Measurements from ENCODE around the gene BCAS2. TPM values are rescaled to one million over a fixed set of nuclear protein-coding genes. Genes with fewer than 3 reads are reported as not detected.

Gene BCAS2
- total RNA-seq, 2 experiments from 2014 or later = 39.3 to 40.8 TPM

- no peak for DNase-seq (ENCODE audit: low spot score)
- CTCF ChIA-PET (ENCODE audit: unreplicated experiment) = no interaction called here
- no peak overlapping the region for H3K4me2 ChIP-seq (ENCODE audit: low read length)
- TF ChIP-seq CTCF (conservative IDR thresholded peaks at IDR 0.05; ENCODE audit: low read length) = no peak
- no peak for TF ChIP-seq EZH2phosphoT487 (IDR thresholded peaks at IDR 0.05; ENCODE audit: borderline replicate concordance, low read depth, low read length)
- no peak overlapping the region for H2AFZ ChIP-seq (ENCODE audit: low read length)
- no peak overlapping the region for H3K27ac ChIP-seq (ENCODE audit: low read depth, low read length, poor library complexity, severe bottlenecking)
- H3K79me2 ChIP-seq (ENCODE audit: insufficient read depth, low read depth, low read length) = no peaks in the 10 kb centered on the region
- intact Hi-C loops (cut with micrococcal nuclease; ENCODE audit: unreplicated experiment) = no loop called here
- BruUV-seq (replicated peaks) = no TSS peak
- POLR2A ChIA-PET = interaction anchor here (0.5 to 0.6 kb wide), 2 partner anchors 95 to 1515 kb away, joined by 6 to 7 read pairs; no protein-coding TSS in a partner anchor
- H3K36me3 ChIP-seq (ENCODE audit: insufficient read depth, low read length) = no peaks in the 10 kb centered on the region
- no peaks in the 10 kb centered on the region for H3K9me3 ChIP-seq (ENCODE audit: low read length)
- no peaks in the 10 kb centered on the region for H4K20me1 ChIP-seq (ENCODE audit: insufficient read depth, low read length)
- H3K9me2 ChIP-seq (ENCODE audit: insufficient read depth, low read length) = no peaks in the 10 kb centered on the region
- no peak overlapping the region for H3K4me3 ChIP-seq (ENCODE audit: low read depth, low read length, poor library complexity, severe bottlenecking)
- H3K4me1 ChIP-seq (ENCODE audit: insufficient read depth, low read length, poor library complexity, severe bottlenecking) = no peaks in the 10 kb centered on the region
Observed at GRCh38 chr1:114531094-114531493, 50.3 kb downstream of the BCAS2 start.

- POLR2A ChIA-PET = no interaction called here
Observed at GRCh38 chr1:114530224-114530623, 51.2 kb downstream of the BCAS2 start.

More at GRCh38 chr1:114530224-114530623, 51.2 kb downstream of the BCAS2 start:
- no peaks in the 10 kb centered on the region for H3K9me2 ChIP-seq (ENCODE audit: insufficient read depth, low read length)
- H3K27ac ChIP-seq (ENCODE audit: low read depth, low read length, poor library complexity, severe bottlenecking) = no peak overlapping the region
- CTCF ChIA-PET (ENCODE audit: unreplicated experiment) = no interaction called here
- no peaks in the 10 kb centered on the region for H3K4me1 ChIP-seq (ENCODE audit: insufficient read depth, low read length, poor library complexity, severe bottlenecking)
- no peak overlapping the region for H2AFZ ChIP-seq (ENCODE audit: low read length)
- no TSS peak for BruUV-seq (replicated peaks)
- TF ChIP-seq CTCF (conservative IDR thresholded peaks at IDR 0.05; ENCODE audit: low read length) = no peak
- no peak for TF ChIP-seq EZH2phosphoT487 (IDR thresholded peaks at IDR 0.05; ENCODE audit: borderline replicate concordance, low read depth, low read length)
- H3K9me3 ChIP-seq (ENCODE audit: low read length) = no peaks in the 10 kb centered on the region
- no peaks in the 10 kb centered on the region for H4K20me1 ChIP-seq (ENCODE audit: insufficient read depth, low read length)
- H3K36me3 ChIP-seq (ENCODE audit: insufficient read depth, low read length) = no peaks in the 10 kb centered on the region
- H3K4me2 ChIP-seq (ENCODE audit: low read length) = no peak overlapping the region
- no peak for DNase-seq (ENCODE audit: low spot score)
- intact Hi-C loops (cut with micrococcal nuclease; ENCODE audit: unreplicated experiment) = no loop called here
- no peak overlapping the region for H3K4me3 ChIP-seq (ENCODE audit: low read depth, low read length, poor library complexity, severe bottlenecking)
- no peaks in the 10 kb centered on the region for H3K79me2 ChIP-seq (ENCODE audit: insufficient read depth, low read depth, low read length)

All from OCI-LY7 (cell line).